GM23338 (cell line): Measurements from ENCODE around the gene TSACC. TPM values are rescaled to one million over a fixed set of nuclear protein-coding genes. Genes with fewer than 3 reads are reported as not detected.

Experiments
- ATAC-seq: fragments of 200-7000 bp; cut with Tn5 transposase; 3 replicates; pipeline ENCODE4 v1.9.1; 2020
- DNase-seq: peaks from one replicate; pipeline ENCODE4 v3.0.0-alpha.2; 2015; ENCODE audit warnings: low spot score
- H2AFZ ChIP-seq: fragments of 200-600 bp; sonication (generic); 2 replicates; pipeline ENCODE4 v1.8.0; 2016; ENCODE audit warnings: antibody characterized with exemption, mild to moderate bottlenecking, moderate library complexity
- H3F3A ChIP-seq: fragments of 200-600 bp; sonication (generic); replicated peaks from 2 replicates; pipeline ENCODE4 v1.8.0; 2017; ENCODE audit warnings: antibody characterized with exemption, mixed run types, low read depth
- H3K27ac ChIP-seq: fragments of 200-600 bp; sonication (generic); 2 replicates; pipeline ENCODE4 v1.6.1; 2016; ENCODE audit warnings: low read depth
- H3K27me3 ChIP-seq: fragments of 200-600 bp; sonication (generic); 2 replicates; pipeline ENCODE4 v1.8.0; 2016; ENCODE audit warnings: mild to moderate bottlenecking, mixed run types, moderate library complexity; ENCODE audit not compliant: insufficient read depth
- H3K36me3 ChIP-seq: fragments of 200-600 bp; sonication (generic); 2 replicates; pipeline ENCODE4 v1.8.0; 2016; ENCODE audit warnings: mild to moderate bottlenecking; ENCODE audit not compliant: insufficient read depth
- H3K4me1 ChIP-seq: fragments of 200-600 bp; sonication (generic); 2 replicates; pipeline ENCODE4 v1.8.0; 2016; ENCODE audit warnings: mild to moderate bottlenecking, moderate library complexity; ENCODE audit not compliant: insufficient read depth
- H3K4me2 ChIP-seq: fragments of 200-600 bp; sonication (generic); 2 replicates; pipeline ENCODE4 v1.7.1; 2017; ENCODE audit warnings: mixed run types
- H3K4me3 ChIP-seq: fragments of 200-600 bp; sonication (generic); 2 replicates; pipeline ENCODE4 v1.6.1; 2016; ENCODE audit warnings: mixed run types
- H3K79me2 ChIP-seq: fragments of 200-600 bp; sonication (generic); replicated peaks from 2 replicates; pipeline ENCODE4 v1.8.0; 2017; ENCODE audit warnings: mild to moderate bottlenecking; ENCODE audit not compliant: insufficient read depth
- H3K9me2 ChIP-seq: fragments of 200-600 bp; sonication (generic); 2 replicates; pipeline ENCODE4 v1.8.0; 2017; ENCODE audit not compliant: insufficient read depth
- H4K20me1 ChIP-seq: fragments of 200-600 bp; sonication (generic); replicated peaks from 2 replicates; pipeline ENCODE4 v1.8.0; 2017; ENCODE audit warnings: mild to moderate bottlenecking; ENCODE audit not compliant: insufficient read depth
- H3K27ac Mint-ChIP-seq: 2 replicates; pipeline ENCODE4 v1.8.0; 2020; ENCODE audit warnings: inconsistent platforms, mild to moderate bottlenecking, moderate library complexity, mixed read lengths
- H3K27me3 Mint-ChIP-seq: 3 replicates; pipeline ENCODE4 v1.8.0; 2022; ENCODE audit warnings: low read depth, mild to moderate bottlenecking, moderate library complexity, mixed read lengths, inconsistent platforms; ENCODE audit not compliant: insufficient read depth, poor library complexity
- H3K36me3 Mint-ChIP-seq: 3 replicates; pipeline ENCODE4 v1.8.0; 2021; ENCODE audit warnings: low read depth, mild to moderate bottlenecking, inconsistent platforms, moderate library complexity, mixed read lengths
- H3K4me1 Mint-ChIP-seq: 3 replicates; pipeline ENCODE4 v1.8.0; 2020; ENCODE audit warnings: mild to moderate bottlenecking, inconsistent platforms, mixed read lengths
- H3K4me3 Mint-ChIP-seq: 3 replicates; pipeline ENCODE4 v1.8.0; 2021; ENCODE audit warnings: moderate library complexity, mild to moderate bottlenecking, inconsistent platforms, mixed read lengths
- H3K9me3 Mint-ChIP-seq: 3 replicates; pipeline ENCODE4 v1.8.0; 2020; ENCODE audit warnings: moderate library complexity, mild to moderate bottlenecking, inconsistent platforms, mixed read lengths
- CREB1 ChIP-seq: fragments of 250-450 bp; sonication (Bioruptor Pico); IDR thresholded peaks from 2 replicates; pipeline ENCODE4 v1.5.0; 2020; ENCODE audit warnings: low read depth, mild to moderate bottlenecking, moderate library complexity
- EZH2 ChIP-seq: fragments of 200-600 bp; sonication (generic); IDR thresholded peaks from one replicate; pipeline ENCODE4 v1.8.0; 2017; ENCODE audit warnings: antibody characterized with exemption, mild to moderate bottlenecking, low read depth; ENCODE audit not compliant: unreplicated experiment
- EZH2phosphoT487 ChIP-seq: fragments of 200-600 bp; sonication (generic); IDR thresholded peaks from one replicate; pipeline ENCODE4 v1.8.1; 2018; ENCODE audit warnings: antibody characterized with exemption; ENCODE audit not compliant: unreplicated experiment
- JUNB ChIP-seq: IDR thresholded peaks from one replicate; pipeline ENCODE4 v1.6.1; 2016; ENCODE audit warnings: antibody characterized with exemption; ENCODE audit not compliant: unreplicated experiment
- POLR2AphosphoS5 ChIP-seq: IDR thresholded peaks from 2 replicates; pipeline ENCODE4 v1.6.1; 2016; ENCODE audit warnings: antibody characterized with exemption, low read depth
- STAT1 ChIP-seq: IDR thresholded peaks from one replicate; pipeline ENCODE4 v1.6.1; 2016; ENCODE audit warnings: antibody characterized with exemption; ENCODE audit not compliant: unreplicated experiment
- polyA plus RNA-seq: library from polyadenylated mRNA; unstranded; fragments of >200 nt; fragmentation: Nextera tagmentation; extraction: Ambion mirVana; gene quantifications from 2 replicates; pipeline ENCODE4 v1.2.1, GENCODE V29; 2016
- total RNA-seq: library from RNA; depleted of rRNA; stranded (reverse); fragments of >200 nt; shearing (Covaris generic); gene quantifications from 2 replicates; pipeline ENCODE4 v1.2.3, GENCODE V29; 2014
- TF ChIP-seq, protein P1 (sequence below): IDR thresholded peaks from one replicate; pipeline ENCODE4 v1.6.1; 2018; ENCODE audit warnings: antibody characterized with exemption; ENCODE audit not compliant: unreplicated experiment
- TF ChIP-seq, protein P2 (sequence below), 2 experiments: fragments of 200-600 bp in 1 of 2; sonication (generic) in 1 of 2; conservative IDR thresholded peaks; 2 replicates each; pipeline versions ENCODE4 v1.5.1 to v1.6.1; 2016 to 2017; ENCODE audit warnings: antibody characterized with exemption in 2 of 2, low read depth in 2 of 2, mild to moderate bottlenecking in 2 of 2, moderate library complexity in 1 of 2
- TF ChIP-seq, protein P3 (sequence below): fragments of 250-450 bp; sonication (Bioruptor Pico); IDR thresholded peaks from 2 replicates; pipeline ENCODE4 v1.5.0; 2020; ENCODE audit warnings: mild to moderate bottlenecking, moderate library complexity

Gene TSACC
- total and polyA plus RNA-seq, 2 experiments from 2014 or later: 2.5 to 9.8 TPM

DNA sequence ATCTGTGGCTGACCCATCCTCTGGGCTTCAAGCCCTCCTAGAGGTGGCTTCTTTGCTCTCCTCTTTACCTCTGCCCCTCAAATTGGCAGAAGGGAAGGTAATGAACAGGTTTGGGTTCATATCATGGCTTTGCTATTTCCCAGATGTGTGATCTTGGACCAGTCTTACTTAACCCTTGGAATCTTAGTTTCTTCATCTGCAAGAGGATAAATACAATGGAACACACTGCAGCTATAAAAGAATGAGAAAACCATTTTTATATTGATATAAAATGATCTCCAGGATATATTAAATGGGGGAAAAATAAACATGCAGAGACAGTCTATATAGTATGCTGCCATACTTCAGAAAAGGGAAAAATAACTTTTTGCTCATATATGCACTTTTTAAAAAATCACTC, 48.5 kb upstream of the TSACC start:
- Mint-ChIP-seq H3K9me3 (no peaks in the 10 kb centered on the region), H3K27me3 (peaks cover 9% of the 10 kb centered on the region), H3K4me1 (peaks cover 3% of the 10 kb centered on the region), H3K36me3 (peaks cover 2% of the 10 kb centered on the region; the same call in 1 of the 3 replicates), H3K27ac (no peak overlapping the region), H3K4me3 (no peak overlapping the region)
- no peak overlapping the region for H3K4me2 ChIP-seq
- H3K27me3 ChIP-seq: no peaks in the 10 kb centered on the region
- no peak overlapping the region for H2AFZ ChIP-seq
- TF ChIP-seq, protein P1, sequence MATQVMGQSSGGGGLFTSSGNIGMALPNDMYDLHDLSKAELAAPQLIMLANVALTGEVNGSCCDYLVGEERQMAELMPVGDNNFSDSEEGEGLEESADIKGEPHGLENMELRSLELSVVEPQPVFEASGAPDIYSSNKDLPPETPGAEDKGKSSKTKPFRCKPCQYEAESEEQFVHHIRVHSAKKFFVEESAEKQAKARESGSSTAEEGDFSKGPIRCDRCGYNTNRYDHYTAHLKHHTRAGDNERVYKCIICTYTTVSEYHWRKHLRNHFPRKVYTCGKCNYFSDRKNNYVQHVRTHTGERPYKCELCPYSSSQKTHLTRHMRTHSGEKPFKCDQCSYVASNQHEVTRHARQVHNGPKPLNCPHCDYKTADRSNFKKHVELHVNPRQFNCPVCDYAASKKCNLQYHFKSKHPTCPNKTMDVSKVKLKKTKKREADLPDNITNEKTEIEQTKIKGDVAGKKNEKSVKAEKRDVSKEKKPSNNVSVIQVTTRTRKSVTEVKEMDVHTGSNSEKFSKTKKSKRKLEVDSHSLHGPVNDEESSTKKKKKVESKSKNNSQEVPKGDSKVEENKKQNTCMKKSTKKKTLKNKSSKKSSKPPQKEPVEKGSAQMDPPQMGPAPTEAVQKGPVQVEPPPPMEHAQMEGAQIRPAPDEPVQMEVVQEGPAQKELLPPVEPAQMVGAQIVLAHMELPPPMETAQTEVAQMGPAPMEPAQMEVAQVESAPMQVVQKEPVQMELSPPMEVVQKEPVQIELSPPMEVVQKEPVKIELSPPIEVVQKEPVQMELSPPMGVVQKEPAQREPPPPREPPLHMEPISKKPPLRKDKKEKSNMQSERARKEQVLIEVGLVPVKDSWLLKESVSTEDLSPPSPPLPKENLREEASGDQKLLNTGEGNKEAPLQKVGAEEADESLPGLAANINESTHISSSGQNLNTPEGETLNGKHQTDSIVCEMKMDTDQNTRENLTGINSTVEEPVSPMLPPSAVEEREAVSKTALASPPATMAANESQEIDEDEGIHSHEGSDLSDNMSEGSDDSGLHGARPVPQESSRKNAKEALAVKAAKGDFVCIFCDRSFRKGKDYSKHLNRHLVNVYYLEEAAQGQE: no peak
- TF ChIP-seq, protein P2, sequence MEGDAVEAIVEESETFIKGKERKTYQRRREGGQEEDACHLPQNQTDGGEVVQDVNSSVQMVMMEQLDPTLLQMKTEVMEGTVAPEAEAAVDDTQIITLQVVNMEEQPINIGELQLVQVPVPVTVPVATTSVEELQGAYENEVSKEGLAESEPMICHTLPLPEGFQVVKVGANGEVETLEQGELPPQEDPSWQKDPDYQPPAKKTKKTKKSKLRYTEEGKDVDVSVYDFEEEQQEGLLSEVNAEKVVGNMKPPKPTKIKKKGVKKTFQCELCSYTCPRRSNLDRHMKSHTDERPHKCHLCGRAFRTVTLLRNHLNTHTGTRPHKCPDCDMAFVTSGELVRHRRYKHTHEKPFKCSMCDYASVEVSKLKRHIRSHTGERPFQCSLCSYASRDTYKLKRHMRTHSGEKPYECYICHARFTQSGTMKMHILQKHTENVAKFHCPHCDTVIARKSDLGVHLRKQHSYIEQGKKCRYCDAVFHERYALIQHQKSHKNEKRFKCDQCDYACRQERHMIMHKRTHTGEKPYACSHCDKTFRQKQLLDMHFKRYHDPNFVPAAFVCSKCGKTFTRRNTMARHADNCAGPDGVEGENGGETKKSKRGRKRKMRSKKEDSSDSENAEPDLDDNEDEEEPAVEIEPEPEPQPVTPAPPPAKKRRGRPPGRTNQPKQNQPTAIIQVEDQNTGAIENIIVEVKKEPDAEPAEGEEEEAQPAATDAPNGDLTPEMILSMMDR (conservative IDR thresholded peaks at IDR 0.05; ENCODE audit: low read depth in 2 of 2): no peak
- no peak for TF ChIP-seq EZH2phosphoT487
- no peak for TF ChIP-seq EZH2
- TF ChIP-seq STAT1: no peak
- TF ChIP-seq POLR2AphosphoS5: no peak
- TF ChIP-seq JUNB: no peak
- TF ChIP-seq CREB1: no peak
- TF ChIP-seq, protein P3, sequence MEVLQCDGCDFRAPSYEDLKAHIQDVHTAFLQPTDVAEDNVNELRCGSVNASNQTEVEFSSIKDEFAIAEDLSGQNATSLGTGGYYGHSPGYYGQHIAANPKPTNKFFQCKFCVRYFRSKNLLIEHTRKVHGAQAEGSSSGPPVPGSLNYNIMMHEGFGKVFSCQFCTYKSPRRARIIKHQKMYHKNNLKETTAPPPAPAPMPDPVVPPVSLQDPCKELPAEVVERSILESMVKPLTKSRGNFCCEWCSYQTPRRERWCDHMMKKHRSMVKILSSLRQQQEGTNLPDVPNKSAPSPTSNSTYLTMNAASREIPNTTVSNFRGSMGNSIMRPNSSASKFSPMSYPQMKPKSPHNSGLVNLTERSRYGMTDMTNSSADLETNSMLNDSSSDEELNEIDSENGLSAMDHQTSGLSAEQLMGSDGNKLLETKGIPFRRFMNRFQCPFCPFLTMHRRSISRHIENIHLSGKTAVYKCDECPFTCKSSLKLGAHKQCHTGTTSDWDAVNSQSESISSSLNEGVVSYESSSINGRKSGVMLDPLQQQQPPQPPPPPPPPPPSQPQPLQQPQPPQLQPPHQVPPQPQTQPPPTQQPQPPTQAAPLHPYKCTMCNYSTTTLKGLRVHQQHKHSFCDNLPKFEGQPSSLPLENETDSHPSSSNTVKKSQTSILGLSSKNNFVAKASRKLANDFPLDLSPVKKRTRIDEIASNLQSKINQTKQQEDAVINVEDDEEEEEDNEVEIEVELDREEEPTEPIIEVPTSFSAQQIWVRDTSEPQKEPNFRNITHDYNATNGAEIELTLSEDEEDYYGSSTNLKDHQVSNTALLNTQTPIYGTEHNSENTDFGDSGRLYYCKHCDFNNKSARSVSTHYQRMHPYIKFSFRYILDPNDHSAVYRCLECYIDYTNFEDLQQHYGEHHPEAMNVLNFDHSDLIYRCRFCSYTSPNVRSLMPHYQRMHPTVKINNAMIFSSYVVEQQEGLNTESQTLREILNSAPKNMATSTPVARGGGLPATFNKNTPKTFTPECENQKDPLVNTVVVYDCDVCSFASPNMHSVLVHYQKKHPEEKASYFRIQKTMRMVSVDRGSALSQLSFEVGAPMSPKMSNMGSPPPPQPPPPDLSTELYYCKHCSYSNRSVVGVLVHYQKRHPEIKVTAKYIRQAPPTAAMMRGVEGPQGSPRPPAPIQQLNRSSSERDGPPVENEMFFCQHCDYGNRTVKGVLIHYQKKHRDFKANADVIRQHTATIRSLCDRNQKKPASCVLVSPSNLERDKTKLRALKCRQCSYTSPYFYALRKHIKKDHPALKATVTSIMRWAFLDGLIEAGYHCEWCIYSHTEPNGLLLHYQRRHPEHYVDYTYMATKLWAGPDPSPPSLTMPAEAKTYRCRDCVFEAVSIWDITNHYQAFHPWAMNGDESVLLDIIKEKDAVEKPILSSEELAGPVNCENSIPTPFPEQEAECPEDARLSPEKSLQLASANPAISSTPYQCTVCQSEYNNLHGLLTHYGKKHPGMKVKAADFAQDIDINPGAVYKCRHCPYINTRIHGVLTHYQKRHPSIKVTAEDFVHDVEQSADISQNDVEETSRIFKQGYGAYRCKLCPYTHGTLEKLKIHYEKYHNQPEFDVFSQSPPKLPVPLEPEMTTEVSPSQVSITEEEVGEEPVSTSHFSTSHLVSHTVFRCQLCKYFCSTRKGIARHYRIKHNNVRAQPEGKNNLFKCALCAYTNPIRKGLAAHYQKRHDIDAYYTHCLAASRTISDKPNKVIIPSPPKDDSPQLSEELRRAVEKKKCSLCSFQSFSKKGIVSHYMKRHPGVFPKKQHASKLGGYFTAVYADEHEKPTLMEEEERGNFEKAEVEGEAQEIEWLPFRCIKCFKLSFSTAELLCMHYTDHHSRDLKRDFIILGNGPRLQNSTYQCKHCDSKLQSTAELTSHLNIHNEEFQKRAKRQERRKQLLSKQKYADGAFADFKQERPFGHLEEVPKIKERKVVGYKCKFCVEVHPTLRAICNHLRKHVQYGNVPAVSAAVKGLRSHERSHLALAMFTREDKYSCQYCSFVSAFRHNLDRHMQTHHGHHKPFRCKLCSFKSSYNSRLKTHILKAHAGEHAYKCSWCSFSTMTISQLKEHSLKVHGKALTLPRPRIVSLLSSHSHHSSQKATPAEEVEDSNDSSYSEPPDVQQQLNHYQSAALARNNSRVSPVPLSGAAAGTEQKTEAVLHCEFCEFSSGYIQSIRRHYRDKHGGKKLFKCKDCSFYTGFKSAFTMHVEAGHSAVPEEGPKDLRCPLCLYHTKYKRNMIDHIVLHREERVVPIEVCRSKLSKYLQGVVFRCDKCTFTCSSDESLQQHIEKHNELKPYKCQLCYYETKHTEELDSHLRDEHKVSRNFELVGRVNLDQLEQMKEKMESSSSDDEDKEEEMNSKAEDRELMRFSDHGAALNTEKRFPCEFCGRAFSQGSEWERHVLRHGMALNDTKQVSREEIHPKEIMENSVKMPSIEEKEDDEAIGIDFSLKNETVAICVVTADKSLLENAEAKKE (CRISPR knock-in tag): no peak
- 0 out of 2 replicates have a peak, but pooled peaks cover 2% of the 10 kb centered on the region for H4K20me1 ChIP-seq
- no peaks in the 10 kb centered on the region; the same call in 1 of the 2 replicates for H3K4me1 ChIP-seq
- no peaks in the 10 kb centered on the region for H3K36me3 ChIP-seq
- H3K9me2 ChIP-seq: no peaks in the 10 kb centered on the region
- no peak for ATAC-seq
- no peak overlapping the region for H3K4me3 ChIP-seq
- H3K79me2 ChIP-seq: no peaks in the 10 kb centered on the region
- no peak overlapping the region for H3K27ac ChIP-seq
- no peak for DNase-seq
- peaks cover 5% of the 10 kb centered on the region; the same call in 1 of the 2 replicates for H3F3A ChIP-seq
